H1 (cell line): ENCODE data around the gene POPDC2. TPM values are rescaled to one million over a fixed set of nuclear protein-coding genes. Genes with fewer than 3 reads are reported as not detected.

Experiments used
- CTCF ChIA-PET: fragments of 300-600 bp; sonication (Branson Sonifier 250); formaldehyde crosslinking; loops from one replicate; lab custom pipeline; 2021; ENCODE audit not compliant: partially characterized antibody; lab: Charles Lee
- POLR2A ChIA-PET: fragments of 300-600 bp; sonication (Branson Sonifier 250); formaldehyde crosslinking; loops from one replicate; lab custom pipeline; 2021; ENCODE audit warnings: inconsistent platforms; ENCODE audit not compliant: partially characterized antibody; lab: Charles Lee
- DNase-seq, 2 experiments: peaks; one replicate each; pipeline versions ENCODE4 v3.0.0 to v3.0.0-alpha.2; 2010 to 2022; ENCODE audit warnings: low spot score in 2 of 2, low read depth in 1 of 2, mixed read lengths in 1 of 2
- FAIRE-seq: peaks from 2 replicates; lab custom pipeline; 2011; peaks lifted over from hg19 to GRCh38; lab: Jason Lieb, UNC
- H2AFZ ChIP-seq: 2 replicates; pipeline ENCODE4 v1.8.1; 2012; ENCODE audit warnings: low read length, inconsistent platforms
- H2AK5ac ChIP-seq: 2 replicates; pipeline ENCODE4 v1.6.1; 2013; ENCODE audit warnings: low read depth, low read length
- H2BK120ac ChIP-seq: replicated peaks from 2 replicates; pipeline ENCODE3; 2013; ENCODE audit warnings: low read depth, low read length, inconsistent platforms
- H2BK12ac ChIP-seq: 2 replicates; pipeline ENCODE4 v1.6.1; 2013; ENCODE audit warnings: low read depth, low read length
- H2BK15ac ChIP-seq: 2 replicates; pipeline ENCODE4 v1.6.1; 2013; ENCODE audit warnings: low read length
- H2BK20ac ChIP-seq: 2 replicates; pipeline ENCODE4 v1.6.1; 2013; ENCODE audit warnings: low read length
- H2BK5ac ChIP-seq: 2 replicates; pipeline ENCODE4 v1.6.1; 2013; ENCODE audit warnings: low read depth, low read length
- H3K14ac ChIP-seq: 2 replicates; pipeline ENCODE4 v1.6.1; 2013; ENCODE audit warnings: inconsistent platforms; ENCODE audit not compliant: insufficient read length
- H3K18ac ChIP-seq: 2 replicates; pipeline ENCODE4 v1.6.1; 2013; ENCODE audit warnings: low read length; ENCODE audit errors: extremely low read depth
- H3K23ac ChIP-seq: 2 replicates; pipeline ENCODE4 v1.6.1; 2013; ENCODE audit warnings: inconsistent platforms; ENCODE audit not compliant: insufficient read length
- H3K23me2 ChIP-seq: 2 replicates; pipeline ENCODE4 v1.6.1; 2013; ENCODE audit warnings: low read depth, low read length
- H3K27ac ChIP-seq: 2 replicates; pipeline ENCODE4 v1.6.1; 2011; ENCODE audit warnings: low read depth, low read length, inconsistent platforms
- H3K27me3 ChIP-seq, 4 experiments: replicated peaks in 1 of 4; 1 replicate in 1 of 4; 2 replicates in 3 of 4; pipeline versions ENCODE4 v1.6.1 to v1.8.1; 2011 to 2013; ENCODE audit warnings: low read length in 3 of 4, mild to moderate bottlenecking in 3 of 4, inconsistent platforms in 2 of 4, mixed read lengths in 2 of 4, moderate library complexity in 1 of 4; ENCODE audit not compliant: control insufficient read depth in 3 of 4, insufficient read depth in 3 of 4; ENCODE audit errors: extremely low read depth in 1 of 4
- H3K36me3 ChIP-seq, 4 experiments: 2 replicates each; pipeline versions ENCODE4 v1.6.1 to v1.8.1; 2011 to 2013; ENCODE audit warnings: mild to moderate bottlenecking in 4 of 4, low read length in 3 of 4, moderate library complexity in 2 of 4, control low read depth in 1 of 4, inconsistent platforms in 1 of 4; ENCODE audit not compliant: insufficient read depth in 4 of 4, control insufficient read depth in 2 of 4
- H3K4ac ChIP-seq: replicated peaks from 2 replicates; pipeline ENCODE3; 2013; ENCODE audit warnings: low read length, low read depth, mixed read lengths, inconsistent platforms; ENCODE audit not compliant: insufficient read length
- H3K4me1 ChIP-seq, 4 experiments: replicated peaks in 1 of 4; 1 replicate in 1 of 4; 2 replicates in 3 of 4; pipeline versions ENCODE4 v1.6.1 to v1.8.1; 2011 to 2013; ENCODE audit warnings: low read length in 3 of 4, inconsistent platforms in 2 of 4, mixed read lengths in 1 of 4; ENCODE audit not compliant: insufficient read depth in 4 of 4, control insufficient read depth in 3 of 4
- H3K4me2 ChIP-seq, 2 experiments: 2 replicates each; pipeline versions ENCODE4 v1.6.1 to v1.8.1; 2011 to 2013; ENCODE audit warnings: low read depth in 2 of 2, low read length in 2 of 2, control low read depth in 1 of 2, inconsistent platforms in 1 of 2, mild to moderate bottlenecking in 1 of 2; ENCODE audit not compliant: insufficient read depth in 1 of 2
- H3K4me3 ChIP-seq, 4 experiments: fragments of 200-600, 300-600 bp in 1 of 4; sonication (generic), shearing (Covaris generic), sonication (Bioruptor Twin) in 1 of 4; 2 replicates each; pipeline versions ENCODE4 v1.5.1 to v1.8.1; 2011 to 2016; ENCODE audit warnings: low read length in 4 of 4, low read depth in 3 of 4, control low read depth in 2 of 4, inconsistent platforms in 2 of 4, mild to moderate bottlenecking in 2 of 4, mixed read lengths in 1 of 4, moderate library complexity in 1 of 4; ENCODE audit not compliant: insufficient read depth in 2 of 4; ENCODE audit errors: extremely low read depth in 1 of 4
- H3K56ac ChIP-seq: replicated peaks from 2 replicates; pipeline ENCODE3; 2013; ENCODE audit warnings: low read depth, mild to moderate bottlenecking, mixed read lengths, low read length, inconsistent platforms; ENCODE audit not compliant: insufficient read length
- H3K79me1 ChIP-seq: 2 replicates; pipeline ENCODE4 v1.6.1; 2013; ENCODE audit warnings: low read depth, low read length, control low read depth
- H3K79me2 ChIP-seq, 2 experiments: 2 replicates each; pipeline versions ENCODE4 v1.6.1 to v1.8.1; 2012 to 2013; ENCODE audit warnings: low read length in 2 of 2, mild to moderate bottlenecking in 2 of 2, inconsistent platforms in 1 of 2; ENCODE audit not compliant: insufficient read depth in 2 of 2, control insufficient read depth in 1 of 2
- H3K9ac ChIP-seq, 4 experiments: replicated peaks in 1 of 4; 1 replicate in 1 of 4; 2 replicates in 3 of 4; pipeline versions ENCODE4 v1.6.1 to v1.8.1; 2011 to 2013; ENCODE audit warnings: low read depth in 3 of 4, low read length in 3 of 4, control low read depth in 2 of 4, mild to moderate bottlenecking in 2 of 4, moderate library complexity in 2 of 4, inconsistent platforms in 1 of 4; ENCODE audit errors: extremely low read depth in 1 of 4
- H3K9me3 ChIP-seq, 2 experiments: 2 replicates each; pipeline versions ENCODE4 v1.6.1 to v1.8.1; 2012 to 2013; ENCODE audit warnings: mild to moderate bottlenecking in 2 of 2, moderate library complexity in 2 of 2, control low read depth in 1 of 2, inconsistent platforms in 1 of 2, low read depth in 1 of 2, low read length in 1 of 2, mixed read lengths in 1 of 2; ENCODE audit not compliant: insufficient read depth in 2 of 2
- H4K20me1 ChIP-seq, 2 experiments: replicated peaks in 1 of 2; 2 replicates each; pipeline versions ENCODE3 to v1.8.1; 2011 to 2013; ENCODE audit warnings: inconsistent platforms in 2 of 2, low read length in 2 of 2, mild to moderate bottlenecking in 1 of 2; ENCODE audit not compliant: insufficient read depth in 2 of 2, control insufficient read depth in 1 of 2
- H4K5ac ChIP-seq: 2 replicates; pipeline ENCODE4 v1.6.1; 2013; ENCODE audit warnings: low read length, low read depth, mixed read lengths, inconsistent platforms; ENCODE audit not compliant: insufficient read length
- H4K8ac ChIP-seq: 2 replicates; pipeline ENCODE4 v1.8.0; 2013; ENCODE audit warnings: mild to moderate bottlenecking, moderate library complexity, low read length, inconsistent platforms; ENCODE audit not compliant: insufficient read depth; ENCODE audit errors: extremely low read depth
- H4K91ac ChIP-seq: replicated peaks from 2 replicates; pipeline ENCODE3; 2013; ENCODE audit warnings: low read length, mixed read lengths, inconsistent platforms; ENCODE audit not compliant: insufficient read length
- RAD21 ChIP-seq, 2 experiments: IDR thresholded peaks in 1 of 2; conservative IDR thresholded peaks in 1 of 2; 2 replicates each; pipeline ENCODE4 v1.6.1; 2011; ENCODE audit warnings: low read depth in 2 of 2, low read length in 2 of 2, improper control_type of control experiment in 1 of 2, inconsistent platforms in 1 of 2, mild to moderate bottlenecking in 1 of 2, moderate library complexity in 1 of 2
- YY1 ChIP-seq: IDR thresholded peaks from 2 replicates; pipeline ENCODE4 v1.6.1; 2011; ENCODE audit warnings: low read depth, mild to moderate bottlenecking, low read length
- WGBS, 2 experiments: shearing (Covaris generic) in 1 of 2; methylation state at CpG; one replicate each; pipeline versions ENCODE4 v1.1.6 to v1.1.7; 2013 to 2015; ENCODE audit warnings: low lambda C conversion rate in 2 of 2, mixed read lengths in 2 of 2, inconsistent platforms in 1 of 2, low coverage in 1 of 2, missing lambda C conversion rate in 1 of 2; ENCODE audit not compliant: insufficient replicate concordance in 2 of 2, insufficient coverage in 1 of 2, insufficient read length in 1 of 2; ENCODE audit errors: extremely low coverage in 1 of 2, missing lambda C conversion rate in 1 of 2; 5-methylcytosine and 5-hydroxymethylcytosine counted together
- polyA plus RNA-seq, 7 experiments: library from polyadenylated mRNA; depleted of rRNA in 3 of 7; stranded (reverse) in 5 of 7; unstranded in 2 of 7; fragments of >200 nt in 5 of 7; fragments of 200-250 nt in 2 of 7; gene quantifications; 1 replicate in 5 of 7; 2 replicates in 1 of 7; 4 replicates in 1 of 7; pipeline versions ENCODE4 v1.2.1 to v1.2.3, GENCODE V29; 2011 to 2013; ENCODE audit warnings: missing spikeins in 2 of 7, mixed read lengths in 2 of 7
- total RNA-seq: library from RNA; stranded (reverse); fragmentation: NEBNext Ultra II Directional; extraction: Animal tissue kit (Norgen Biotek cat#: 25700); gene quantifications from 2 replicates; pipeline ENCODE4 v1.2.1, GENCODE V29; 2021
- TF ChIP-seq, protein P1 (sequence below), 3 experiments: IDR thresholded peaks; 1 replicate in 2 of 3; 2 replicates in 1 of 3; pipeline versions ENCODE4 v1.5.1 to v1.6.1; 2011; ENCODE audit warnings: low read length in 3 of 3, mild to moderate bottlenecking in 3 of 3, inconsistent platforms in 2 of 3, low read depth in 1 of 3, moderate library complexity in 1 of 3; ENCODE audit not compliant: insufficient read depth in 1 of 3; ENCODE audit errors: control extremely low read depth in 1 of 3

The POPDC2 gene
- total and polyA plus RNA-seq, 2 of the 8 experiments (the other 6 are each of a cell fraction or from before 2014, with no cell fraction given): 0.65 to 1.1 TPM

- Histone ChIP-seq H4K20me1 (no peaks in the 10 kb centered on the region), H3K9ac (no peak overlapping the region), H2BK5ac (no peak overlapping the region), H3K56ac (no peak overlapping the region), H3K4ac (no peak overlapping the region), H3K23ac (no peak overlapping the region), H3K18ac (no peak overlapping the region), H3K4me1 (no peaks in the 10 kb centered on the region), H2BK12ac (no peak overlapping the region), H4K91ac (no peak overlapping the region), H4K8ac (no peak overlapping the region), H3K27ac (no peak overlapping the region), H4K5ac (no peak overlapping the region), H2AFZ (no peak overlapping the region), H2BK120ac (no peak overlapping the region), H3K14ac (no peak overlapping the region), H3K36me3 (no peaks in the 10 kb centered on the region), H3K27me3 (no peaks in the 10 kb centered on the region), H2AK5ac (no peak overlapping the region), H2BK15ac (no peak overlapping the region), H2BK20ac (no peak overlapping the region), H3K79me2 (peaks cover 0 to 5% of the 10 kb centered on the region in 2 experiments; a peak in 2 of 4 replicates), H3K79me1 (no peaks in the 10 kb centered on the region), H3K4me3 (no peak overlapping the region), H3K9me3 (no peaks in the 10 kb centered on the region), H3K23me2 (peaks cover 6% of the 10 kb centered on the region), H3K4me2 (no peak overlapping the region)
- ChIA-PET CTCF (interaction anchor here (0.6 to 3.3 kb wide), 28 partner anchors 9 to 797 kb away, joined by 3 to 21 read pairs (median 4); partner anchors contain the start of genes TIMMDC1 and TMEM39A), POLR2A (interaction anchor here (1.0 to 1.7 kb wide), 2 partner anchors 9 to 442 kb away, joined by 3 to 8 read pairs; no protein-coding TSS in a partner anchor)
- FAIRE-seq: peak; percentile 55
- 62% methylated on average over 1 of the region's 1 CpG; no CpG with 5 or more reads in 1 of the 2 experiments for WGBS, 2 experiments
- TF ChIP-seq YY1 (no peak), RAD21 (IDR thresholded peaks at IDR 0.05 in 1 of 2, conservative IDR thresholded peaks at IDR 0.05 in 1 of 2; ENCODE audit: low read depth in 2 of 2, low read length in 2 of 2) (peak; percentile 78 to 85)
- TF ChIP-seq, protein P1, sequence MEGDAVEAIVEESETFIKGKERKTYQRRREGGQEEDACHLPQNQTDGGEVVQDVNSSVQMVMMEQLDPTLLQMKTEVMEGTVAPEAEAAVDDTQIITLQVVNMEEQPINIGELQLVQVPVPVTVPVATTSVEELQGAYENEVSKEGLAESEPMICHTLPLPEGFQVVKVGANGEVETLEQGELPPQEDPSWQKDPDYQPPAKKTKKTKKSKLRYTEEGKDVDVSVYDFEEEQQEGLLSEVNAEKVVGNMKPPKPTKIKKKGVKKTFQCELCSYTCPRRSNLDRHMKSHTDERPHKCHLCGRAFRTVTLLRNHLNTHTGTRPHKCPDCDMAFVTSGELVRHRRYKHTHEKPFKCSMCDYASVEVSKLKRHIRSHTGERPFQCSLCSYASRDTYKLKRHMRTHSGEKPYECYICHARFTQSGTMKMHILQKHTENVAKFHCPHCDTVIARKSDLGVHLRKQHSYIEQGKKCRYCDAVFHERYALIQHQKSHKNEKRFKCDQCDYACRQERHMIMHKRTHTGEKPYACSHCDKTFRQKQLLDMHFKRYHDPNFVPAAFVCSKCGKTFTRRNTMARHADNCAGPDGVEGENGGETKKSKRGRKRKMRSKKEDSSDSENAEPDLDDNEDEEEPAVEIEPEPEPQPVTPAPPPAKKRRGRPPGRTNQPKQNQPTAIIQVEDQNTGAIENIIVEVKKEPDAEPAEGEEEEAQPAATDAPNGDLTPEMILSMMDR (IDR thresholded peaks at IDR 0.05; ENCODE audit: control extremely low read depth in 1 of 3, insufficient read depth in 1 of 3, low read depth in 1 of 3, low read length in 3 of 3): peak in 2 of 3 experiments; percentile 35 to 43; a peak in 2 of 4 replicates
- DNase-seq: no peak
Observed at GRCh38 chr3:119681279-119681678, 20.9 kb upstream of the POPDC2 start.
